ENCODE data around the gene GLI3. TPM values are rescaled to one million over a fixed set of nuclear protein-coding genes. Genes with fewer than 3 reads are reported as not detected.

The GLI3 gene
- total and polyA plus RNA-seq, 4 donors: 0.50 to 34.9 (median 11.3) TPM

- H3K9me3 ChIP-seq (ENCODE audit: control insufficient read depth, low read length): no peaks in the 10 kb centered on the region
- no peak overlapping the region for H3K4me3 ChIP-seq (ENCODE audit: low read length in 2 of 2)
- no peaks in the 10 kb centered on the region for H3K27me3 ChIP-seq (ENCODE audit: control insufficient read depth in 1 of 2, insufficient read depth in 2 of 2, low read length in 1 of 2)
- H3K36me3 ChIP-seq (ENCODE audit: control insufficient read depth in 1 of 2, insufficient read depth in 2 of 2, low read length in 1 of 2): no peaks in the 10 kb centered on the region
- WGBS, 2 donors: 69 to 71% methylated on average over 6 of the region's 6 CpGs
- DNase-seq (no peak), ATAC-seq (ENCODE audit: low FRiP score) (no peak)
- intact Hi-C loops (cut with DNase I): no loop called here
- H3K4me1 ChIP-seq (ENCODE audit: control insufficient read depth in 1 of 2, insufficient read depth in 2 of 2, low read length in 2 of 2): no peaks in the 10 kb centered on the region
- no peak overlapping the region for H3K27ac ChIP-seq (ENCODE audit: low read depth in 1 of 2, low read length in 2 of 2)
Observed at GRCh38 chr7:42241424-42241823, 4.4 kb upstream of the GLI3 start.

DNA sequence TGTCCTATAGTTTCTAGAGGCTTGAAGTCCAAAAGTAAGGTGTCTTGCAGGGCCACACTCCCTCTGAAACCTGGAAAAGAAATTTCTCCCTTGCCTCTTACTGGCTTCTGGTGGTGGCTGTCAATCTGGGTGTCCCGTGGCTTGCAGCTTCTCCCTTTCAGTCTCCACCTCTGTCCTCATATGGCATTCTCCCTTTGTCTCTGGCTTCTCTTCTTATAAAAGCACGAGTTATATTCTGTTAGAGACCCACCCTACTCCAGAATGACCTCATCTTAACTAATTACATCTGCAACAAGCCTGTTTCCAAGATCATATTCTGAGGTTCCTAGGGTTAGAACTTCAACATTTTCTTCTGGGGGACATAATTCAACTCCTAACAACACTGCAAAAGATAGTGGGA lies 3.4 kb upstream of the GLI3 start:
- WGBS, 2 donors: 57 to 63% methylated on average over 2 of the region's 2 CpGs
- Histone ChIP-seq H3K27me3 (ENCODE audit: control insufficient read depth in 1 of 2, insufficient read depth in 2 of 2, low read length in 1 of 2) (no peaks in the 10 kb centered on the region), H3K9me3 (ENCODE audit: control insufficient read depth, low read length) (no peaks in the 10 kb centered on the region), H3K36me3 (ENCODE audit: control insufficient read depth in 1 of 2, insufficient read depth in 2 of 2, low read length in 1 of 2) (no peaks in the 10 kb centered on the region), H3K4me3 (ENCODE audit: low read length in 2 of 2) (no peak overlapping the region), H3K4me1 (ENCODE audit: control insufficient read depth in 1 of 2, insufficient read depth in 2 of 2, low read length in 2 of 2) (no peaks in the 10 kb centered on the region), H3K27ac (ENCODE audit: low read depth in 1 of 2, low read length in 2 of 2) (no peak overlapping the region)
- ATAC-seq (ENCODE audit: low FRiP score) (no peak), DNase-seq (no peak)
- intact Hi-C loops (cut with DNase I): no loop called here

GRCh38 chr7:42238709-42239366 lies 1.8 kb upstream of the GLI3 start:
- H3K4me3 ChIP-seq (ENCODE audit: low read length in 2 of 2): no peak overlapping the region
- no peak for ATAC-seq (ENCODE audit: low FRiP score)
- H3K9me3 ChIP-seq (ENCODE audit: control insufficient read depth, low read length): no peaks in the 10 kb centered on the region
- no peak for DNase-seq
- intact Hi-C loops (cut with DNase I): loop anchor here in 1 of 2 donors (10.0 kb wide), 1 partner anchor 94 kb away; no protein-coding TSS in a partner anchor
- WGBS, 2 donors: 70 to 72% methylated on average over 15 of the region's 15 CpGs
- H3K27me3 ChIP-seq (ENCODE audit: control insufficient read depth in 1 of 2, insufficient read depth in 2 of 2, low read length in 1 of 2): no peaks in the 10 kb centered on the region
- H3K4me1 ChIP-seq (ENCODE audit: control insufficient read depth in 1 of 2, insufficient read depth in 2 of 2, low read length in 2 of 2): no peaks in the 10 kb centered on the region
- H3K36me3 ChIP-seq (ENCODE audit: control insufficient read depth in 1 of 2, insufficient read depth in 2 of 2, low read length in 1 of 2): no peaks in the 10 kb centered on the region
- peak overlapping the region in 1 of 2 donors; percentile 50 for H3K27ac ChIP-seq (ENCODE audit: low read depth in 1 of 2, low read length in 2 of 2)

- H3K4me3 ChIP-seq (ENCODE audit: low read length in 2 of 2): peak overlapping the region; percentile 86 to 90
- no peaks in the 10 kb centered on the region for H3K36me3 ChIP-seq (ENCODE audit: control insufficient read depth in 1 of 2, insufficient read depth in 2 of 2, low read length in 1 of 2)
- DNase-seq (peak; percentile 83 to 86), ATAC-seq (ENCODE audit: low FRiP score) (peak; percentile 79)
- H3K4me1 ChIP-seq (ENCODE audit: control insufficient read depth in 1 of 2, insufficient read depth in 2 of 2, low read length in 2 of 2): no peaks in the 10 kb centered on the region
- H3K27me3 ChIP-seq (ENCODE audit: control insufficient read depth in 1 of 2, insufficient read depth in 2 of 2, low read length in 1 of 2): no peaks in the 10 kb centered on the region
- WGBS, 2 donors: 3 to 8% methylated on average over 33 to 64 of the region's 66 CpGs
- H3K27ac ChIP-seq (ENCODE audit: low read depth in 1 of 2, low read length in 2 of 2): peak overlapping the region; percentile 68 to 91
- no peaks in the 10 kb centered on the region for H3K9me3 ChIP-seq (ENCODE audit: control insufficient read depth, low read length)
- intact Hi-C loops (cut with DNase I): loop anchor here in 1 of 2 donors (10.0 kb wide), 1 partner anchor 93 kb away; no protein-coding TSS in a partner anchor
Observed at GRCh38 chr7:42237811-42238541, 967 bp upstream of the GLI3 start.

DNA sequence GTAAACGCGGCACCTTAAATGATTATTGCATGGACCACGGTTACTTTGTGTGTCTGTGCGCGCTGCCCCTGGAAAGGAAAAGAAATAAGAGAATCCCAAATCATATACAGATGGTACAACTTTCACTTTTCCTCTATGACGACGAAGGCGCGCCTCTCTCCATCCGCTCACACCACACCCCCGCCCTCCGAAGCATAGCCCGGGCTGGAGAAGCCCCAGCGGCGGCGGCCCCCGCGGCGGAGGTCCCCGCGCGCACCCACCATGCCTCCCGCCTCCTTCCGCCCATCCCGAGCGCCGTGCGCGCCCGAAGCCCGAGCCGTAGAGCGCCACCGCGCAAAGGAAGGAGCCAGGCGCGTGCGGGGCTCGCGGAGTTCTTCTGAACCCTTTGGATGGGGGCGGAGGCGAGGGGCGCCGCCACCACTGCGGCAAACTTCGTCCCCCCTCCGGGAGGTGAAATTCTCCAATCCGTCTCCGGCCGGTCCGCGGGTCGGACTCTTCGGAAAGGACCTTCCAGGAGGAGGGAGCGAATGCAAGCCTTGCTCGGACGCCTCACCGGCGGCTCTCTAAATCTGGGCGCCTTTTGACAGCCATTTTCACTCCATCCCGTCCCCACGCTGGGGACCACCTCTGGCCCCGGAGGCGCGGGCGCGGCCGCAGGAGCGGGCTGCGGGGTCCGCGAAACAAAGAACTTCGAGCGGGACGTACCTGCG lies 588 bp downstream of the GLI3 start:
- Histone ChIP-seq H3K27me3 (ENCODE audit: control insufficient read depth in 1 of 2, insufficient read depth in 2 of 2, low read length in 1 of 2) (no peaks in the 10 kb centered on the region), H3K4me3 (ENCODE audit: low read length in 2 of 2) (peak overlapping the region; percentile 86 to 90), H3K9me3 (ENCODE audit: control insufficient read depth, low read length) (no peaks in the 10 kb centered on the region), H3K4me1 (ENCODE audit: control insufficient read depth in 1 of 2, insufficient read depth in 2 of 2, low read length in 2 of 2) (no peaks in the 10 kb centered on the region), H3K27ac (ENCODE audit: low read depth in 1 of 2, low read length in 2 of 2) (peak overlapping the region in 1 of 2 donors; percentile 20), H3K36me3 (ENCODE audit: control insufficient read depth in 1 of 2, insufficient read depth in 2 of 2, low read length in 1 of 2) (no peaks in the 10 kb centered on the region)
- ATAC-seq (ENCODE audit: low FRiP score): peak; percentile 71
- WGBS, 2 donors: 0 to 1% methylated on average over 62 to 76 of the region's 76 CpGs
- intact Hi-C loops (cut with DNase I): loop anchor here in 1 of 2 donors (10.0 kb wide), 1 partner anchor 92 kb away; no protein-coding TSS in a partner anchor
- DNase-seq: peak; percentile 69 to 89

DNA sequence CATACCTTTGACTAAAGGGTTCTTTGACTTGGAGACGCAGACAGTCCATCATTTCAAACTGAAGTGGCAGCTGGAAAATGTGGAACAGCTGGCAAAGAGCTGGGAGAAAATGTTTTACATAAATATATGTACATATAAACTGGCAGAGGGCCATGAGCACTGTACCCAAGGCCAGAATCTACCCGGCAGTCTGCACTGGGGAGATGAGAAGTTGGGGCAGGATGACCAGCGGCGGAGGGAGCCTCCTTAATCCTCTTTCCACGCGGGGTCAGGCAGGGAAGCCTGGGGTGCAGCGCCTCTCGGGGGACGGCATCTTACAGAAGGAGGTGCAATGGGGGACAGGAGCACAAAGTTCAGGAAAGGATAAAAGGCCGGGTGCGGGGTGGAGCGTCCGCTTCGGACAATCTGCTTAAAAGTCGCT lies 1.3 kb downstream of the GLI3 start:
- WGBS, 2 donors: 8 to 11% methylated on average over 15 of the region's 15 CpGs
- DNase-seq: no peak
- H3K36me3 ChIP-seq (ENCODE audit: control insufficient read depth in 1 of 2, insufficient read depth in 2 of 2, low read length in 1 of 2): no peaks in the 10 kb centered on the region
- ATAC-seq (ENCODE audit: low FRiP score): no peak
- H3K4me3 ChIP-seq (ENCODE audit: low read length in 2 of 2): peak overlapping the region; percentile 86 to 90
- no peaks in the 10 kb centered on the region for H3K4me1 ChIP-seq (ENCODE audit: control insufficient read depth in 1 of 2, insufficient read depth in 2 of 2, low read length in 2 of 2)
- no peaks in the 10 kb centered on the region for H3K27me3 ChIP-seq (ENCODE audit: control insufficient read depth in 1 of 2, insufficient read depth in 2 of 2, low read length in 1 of 2)
- H3K9me3 ChIP-seq (ENCODE audit: control insufficient read depth, low read length): no peaks in the 10 kb centered on the region
- H3K27ac ChIP-seq (ENCODE audit: low read depth in 1 of 2, low read length in 2 of 2): no peak overlapping the region
- intact Hi-C loops (cut with DNase I): loop anchor here in 1 of 2 donors (10.0 kb wide), 1 partner anchor 91 kb away; no protein-coding TSS in a partner anchor

- H3K4me1 ChIP-seq (ENCODE audit: control insufficient read depth in 1 of 2, insufficient read depth in 2 of 2, low read length in 2 of 2): no peaks in the 10 kb centered on the region
- H3K9me3 ChIP-seq (ENCODE audit: control insufficient read depth, low read length): no peaks in the 10 kb centered on the region
- intact Hi-C loops (cut with DNase I): loop anchor here in 1 of 2 donors (10.0 kb wide), 1 partner anchor 90 kb away; no protein-coding TSS in a partner anchor
- no peak overlapping the region for H3K4me3 ChIP-seq (ENCODE audit: low read length in 2 of 2)
- no peaks in the 10 kb centered on the region for H3K36me3 ChIP-seq (ENCODE audit: control insufficient read depth in 1 of 2, insufficient read depth in 2 of 2, low read length in 1 of 2)
- ATAC-seq (ENCODE audit: low FRiP score) (no peak), DNase-seq (no peak)
- no peak overlapping the region for H3K27ac ChIP-seq (ENCODE audit: low read depth in 1 of 2, low read length in 2 of 2)
- 91 to 92% methylated on average over 3 of the region's 3 CpGs for WGBS, 2 donors
- no peaks in the 10 kb centered on the region for H3K27me3 ChIP-seq (ENCODE audit: control insufficient read depth in 1 of 2, insufficient read depth in 2 of 2, low read length in 1 of 2)
Observed at GRCh38 chr7:42234736-42235135, 2.3 kb downstream of the GLI3 start.

DNA sequence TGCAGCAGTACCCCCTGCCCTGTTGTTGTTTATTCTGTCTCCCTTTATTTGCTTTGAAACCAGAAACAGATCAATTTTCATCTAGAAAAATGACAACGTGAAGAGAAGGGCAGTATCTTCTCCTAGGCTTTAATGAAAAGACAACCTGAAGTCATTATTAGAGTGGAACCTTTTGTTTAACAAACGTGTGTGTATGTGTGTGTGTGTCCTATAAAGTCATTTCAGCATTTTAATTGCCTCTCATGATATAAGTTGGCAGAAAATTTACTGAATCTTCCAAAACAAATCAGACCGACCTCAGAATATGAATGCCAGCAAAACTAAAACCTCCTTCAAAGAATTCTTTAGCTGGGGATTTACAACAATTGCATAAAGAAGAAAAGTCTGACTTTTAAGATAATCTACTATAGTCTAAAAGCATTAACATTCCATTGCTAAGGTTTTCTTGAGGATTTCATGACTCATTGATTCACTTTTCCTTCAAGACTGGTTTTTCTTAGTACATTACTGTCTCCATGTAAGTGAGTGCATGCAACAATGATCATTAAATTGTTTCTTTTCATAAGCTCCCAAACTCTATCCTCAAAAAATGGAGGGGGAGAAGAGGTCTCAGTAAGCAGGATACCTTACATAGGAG lies 3.2 kb downstream of the GLI3 start:
- ATAC-seq (ENCODE audit: low FRiP score): no peak
- H3K4me1 ChIP-seq (ENCODE audit: control insufficient read depth in 1 of 2, insufficient read depth in 2 of 2, low read length in 2 of 2): no peaks in the 10 kb centered on the region
- WGBS, 2 donors: 65 to 73% methylated on average over 3 of the region's 3 CpGs
- DNase-seq: no peak
- H3K36me3 ChIP-seq (ENCODE audit: control insufficient read depth in 1 of 2, insufficient read depth in 2 of 2, low read length in 1 of 2): no peaks in the 10 kb centered on the region
- no peak overlapping the region for H3K4me3 ChIP-seq (ENCODE audit: low read length in 2 of 2)
- H3K27me3 ChIP-seq (ENCODE audit: control insufficient read depth in 1 of 2, insufficient read depth in 2 of 2, low read length in 1 of 2): no peaks in the 10 kb centered on the region
- no peaks in the 10 kb centered on the region for H3K9me3 ChIP-seq (ENCODE audit: control insufficient read depth, low read length)
- H3K27ac ChIP-seq (ENCODE audit: low read depth in 1 of 2, low read length in 2 of 2): no peak overlapping the region
- intact Hi-C loops (cut with DNase I): loop anchor here in 1 of 2 donors (10.0 kb wide), 1 partner anchor 89 kb away; no protein-coding TSS in a partner anchor

Data from aorta (tissue), 5 donors.